ENCODE measurements around the gene RAB17.
"Not testable (repeated sequence)": the region's sequence is repeated elsewhere in the genome, so short reads cannot be mapped to it uniquely, and the experiment has no call there.

The RAB17 gene

GRCh38 chr2:237614151-237614720, 23.7 kb upstream of the RAB17 start:
- no peak for DNase-seq (ENCODE audit: extremely low read depth, low read depth)

GRCh38 chr2:237613679-237614078, 23.1 kb upstream of the RAB17 start:
- no peak for DNase-seq (ENCODE audit: extremely low read depth, low read depth)
- no peak for TF ChIP-seq CTCF (IDR thresholded peaks at IDR 0.05; ENCODE audit: low read depth, low read length, missing control alignments)

More at GRCh38 chr2:237614151-237614720, 23.7 kb upstream of the RAB17 start:
- TF ChIP-seq CTCF (IDR thresholded peaks at IDR 0.05; ENCODE audit: low read depth, low read length, missing control alignments) = no peak
- no peak overlapping the region for H3K4me3 ChIP-seq (replicated peaks; ENCODE audit: low read depth, low read length)

GRCh38 chr2:237612527-237613357, 22.2 kb upstream of the RAB17 start:
- no peak for TF ChIP-seq CTCF (IDR thresholded peaks at IDR 0.05; ENCODE audit: low read depth, low read length, missing control alignments)
- no peak overlapping the region for H3K4me3 ChIP-seq (replicated peaks; ENCODE audit: low read depth, low read length)
- no peak for DNase-seq (ENCODE audit: extremely low read depth, low read depth)

More at GRCh38 chr2:237613679-237614078, 23.1 kb upstream of the RAB17 start:
- H3K4me3 ChIP-seq (replicated peaks; ENCODE audit: low read depth, low read length) = no peak overlapping the region

GRCh38 chr2:237606522-237606921, 16.0 kb upstream of the RAB17 start:
- DNase-seq (ENCODE audit: extremely low read depth, low read depth); H3K4me3 ChIP-seq (replicated peaks; ENCODE audit: low read depth, low read length): not testable (repeated sequence)

GRCh38 chr2:237604960-237605359, 14.4 kb upstream of the RAB17 start:
- peak; percentile 48 for TF ChIP-seq CTCF (IDR thresholded peaks at IDR 0.05; ENCODE audit: low read depth, low read length, missing control alignments)
- no peak overlapping the region for H3K4me3 ChIP-seq (replicated peaks; ENCODE audit: low read depth, low read length)
- DNase-seq (ENCODE audit: extremely low read depth, low read depth) = no peak

- no peak overlapping the region for H3K4me3 ChIP-seq (replicated peaks; ENCODE audit: low read depth, low read length)
- no peak for TF ChIP-seq CTCF (IDR thresholded peaks at IDR 0.05; ENCODE audit: low read depth, low read length, missing control alignments)
- DNase-seq (ENCODE audit: extremely low read depth, low read depth) = no peak
Observed at GRCh38 chr2:237604391-237604790, 13.9 kb upstream of the RAB17 start.

GRCh38 chr2:237603718-237604362, 13.3 kb upstream of the RAB17 start:
- no peak for TF ChIP-seq CTCF (IDR thresholded peaks at IDR 0.05; ENCODE audit: low read depth, low read length, missing control alignments)
- H3K4me3 ChIP-seq (replicated peaks; ENCODE audit: low read depth, low read length) = no peak overlapping the region
- DNase-seq (ENCODE audit: extremely low read depth, low read depth) = no peak
